ENCODE data around the gene KLK8. TPM values are rescaled to one million over a fixed set of nuclear protein-coding genes. Genes with fewer than 3 reads are reported as not detected.

Gene KLK8
- polyA plus RNA-seq, 2 of the 4 experiments (the other 2 are of a cell fraction), result not detected

DNA sequence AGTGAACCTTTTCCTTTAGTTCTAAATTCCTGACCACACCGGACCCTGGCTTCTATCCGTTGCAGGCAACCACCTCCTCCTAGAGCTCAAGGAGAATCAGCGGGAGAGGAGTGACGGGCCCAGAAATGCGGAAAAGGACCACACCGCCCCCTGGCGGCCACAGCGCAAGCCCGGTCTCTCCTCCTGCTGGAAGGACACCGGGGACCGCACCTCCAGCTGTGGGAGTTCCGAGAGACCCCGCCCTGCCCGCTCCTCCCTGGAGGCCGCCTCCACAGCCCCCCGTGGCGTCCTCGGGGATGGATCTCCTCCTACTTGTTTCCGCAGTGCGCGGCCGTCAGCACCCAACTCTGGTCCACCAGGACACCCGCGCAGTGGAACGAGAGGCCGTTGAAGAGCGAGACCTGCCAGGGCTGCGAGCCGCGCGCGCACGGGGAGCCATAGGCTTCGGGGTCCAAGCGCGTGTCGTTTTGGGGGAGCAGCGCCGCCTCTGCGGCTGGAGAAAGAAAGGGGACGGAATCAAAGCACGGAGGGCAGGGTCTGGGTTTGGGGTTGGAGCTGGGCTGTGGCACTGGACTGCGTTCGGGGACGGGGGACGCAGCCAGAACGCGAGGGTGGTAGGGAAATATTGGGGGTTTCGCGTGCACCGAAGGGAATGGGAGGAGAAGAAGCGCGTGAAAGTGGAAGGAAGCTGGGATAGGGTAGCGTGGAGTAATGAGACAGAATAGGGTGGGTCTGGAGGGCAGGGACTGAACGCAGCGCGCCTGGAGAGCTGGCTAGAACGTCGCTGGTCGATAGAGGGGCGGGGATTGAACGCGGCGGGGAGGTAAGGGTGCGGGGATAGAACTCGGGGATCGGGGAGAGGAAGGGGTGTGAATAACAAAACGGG is 15.6 kb upstream of the KLK8 start:
- DNase-seq (ENCODE audit: low read depth in 1 of 2, low spot score in 1 of 2), result peak; percentile 87 to 98
- FAIRE-seq, result no peak
- Histone ChIP-seq H3K9me3 (no peaks in the 10 kb centered on the region), H3K27ac (peak overlapping the region in 1 of 2 experiments; percentile 27; a peak in 1 of 6 replicates), H3K4me1 (peaks cover 23% of the 10 kb centered on the region), H3K4me3 (peak overlapping the region; percentile 42), H3K4me2 (peak overlapping the region; percentile 92)
- ATAC-seq, result peak; percentile 63 to 84
- ChIA-PET CTCF (interaction anchor here (0.5 to 8.8 kb wide), 51 partner anchors 9 to 644 kb away, joined by 3 to 147 read pairs (median 5); partner anchors contain the start of genes ACP4, KLK11, KLK6 and KLK8), POLR2A (interaction anchor here (1.0 to 1.1 kb wide), 2 partner anchors 87 to 213 kb away, joined by 3 to 5 read pairs; no protein-coding TSS in a partner anchor)
- no peak for TF ChIP-seq ESRRA (IDR thresholded peaks at IDR 0.05; ENCODE audit: borderline replicate concordance, low read length)
- TF ChIP-seq KDM1A (IDR thresholded peaks at IDR 0.05; ENCODE audit: low read depth), result no peak
- TF ChIP-seq CHD2 (IDR thresholded peaks at IDR 0.05; ENCODE audit: low read length, partially characterized antibody), result no peak
- TF ChIP-seq KDM5A (IDR thresholded peaks at IDR 0.05), result no peak
- TF ChIP-seq SREBF2 (IDR thresholded peaks at IDR 0.05), result no peak
- peak; percentile 84 for TF ChIP-seq CTCF (IDR thresholded peaks at IDR 0.05)
- no peak for TF ChIP-seq EHMT2 (IDR thresholded peaks at IDR 0.05; ENCODE audit: low read depth)
- no peak for TF ChIP-seq ZC3H11A (IDR thresholded peaks at IDR 0.05)
- TF ChIP-seq CEBPB (IDR thresholded peaks at IDR 0.05), result no peak
- TF ChIP-seq, protein P1, sequence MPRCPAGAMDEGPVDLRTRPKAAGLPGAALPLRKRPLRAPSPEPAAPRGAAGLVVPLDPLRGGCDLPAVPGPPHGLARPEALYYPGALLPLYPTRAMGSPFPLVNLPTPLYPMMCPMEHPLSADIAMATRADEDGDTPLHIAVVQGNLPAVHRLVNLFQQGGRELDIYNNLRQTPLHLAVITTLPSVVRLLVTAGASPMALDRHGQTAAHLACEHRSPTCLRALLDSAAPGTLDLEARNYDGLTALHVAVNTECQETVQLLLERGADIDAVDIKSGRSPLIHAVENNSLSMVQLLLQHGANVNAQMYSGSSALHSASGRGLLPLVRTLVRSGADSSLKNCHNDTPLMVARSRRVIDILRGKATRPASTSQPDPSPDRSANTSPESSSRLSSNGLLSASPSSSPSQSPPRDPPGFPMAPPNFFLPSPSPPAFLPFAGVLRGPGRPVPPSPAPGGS (IDR thresholded peaks at IDR 0.05), result no peak
- TF ChIP-seq RAD21 (conservative IDR thresholded peaks at IDR 0.05 in 1 of 2, IDR thresholded peaks at IDR 0.05 in 1 of 2), result peak; percentile 84 to 89
- TF ChIP-seq FOXS1 (CRISPR knock-in tag; IDR thresholded peaks at IDR 0.05), result no peak
- TF ChIP-seq ELK1 (IDR thresholded peaks at IDR 0.05; ENCODE audit: low read depth, low read length), result no peak
- TF ChIP-seq, protein P2, sequence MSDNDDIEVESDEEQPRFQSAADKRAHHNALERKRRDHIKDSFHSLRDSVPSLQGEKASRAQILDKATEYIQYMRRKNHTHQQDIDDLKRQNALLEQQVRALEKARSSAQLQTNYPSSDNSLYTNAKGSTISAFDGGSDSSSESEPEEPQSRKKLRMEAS (IDR thresholded peaks at IDR 0.05), result peak; percentile 25; the same call in 1 of the 2 replicates
- TF ChIP-seq SMC3 (IDR thresholded peaks at IDR 0.05), result peak; percentile 81
- no peak for TF ChIP-seq CBX2 (IDR thresholded peaks at IDR 0.05; ENCODE audit: borderline replicate concordance, low read depth)
- peak; percentile 91 for TF ChIP-seq HDAC2 (IDR thresholded peaks at IDR 0.05)
- TF ChIP-seq FOSB (CRISPR knock-in tag; IDR thresholded peaks at IDR 0.05), result no peak
- no peak for TF ChIP-seq ZNF302 (CRISPR knock-in tag; IDR thresholded peaks at IDR 0.05)
- 0 out of 2 replicates have a peak, but pooled peaks have one; percentile 53 for TF ChIP-seq RNF2 (IDR thresholded peaks at IDR 0.05; ENCODE audit: borderline replicate concordance, low read depth)
- TF ChIP-seq TFCP2L1 (CRISPR knock-in tag; IDR thresholded peaks at IDR 0.05), result no peak
- TF ChIP-seq EHF (CRISPR knock-in tag; IDR thresholded peaks at IDR 0.05), result no peak
- no peak for TF ChIP-seq RFX5 (IDR thresholded peaks at IDR 0.05)
- TF ChIP-seq USF2 (IDR thresholded peaks at IDR 0.05), result no peak
- TF ChIP-seq RCOR1 (IDR thresholded peaks at IDR 0.05; ENCODE audit: low read depth, low read length), result no peak
- TF ChIP-seq HOXB5 (CRISPR knock-in tag; IDR thresholded peaks at IDR 0.05), result no peak
- WGBS (ENCODE audit: missing lambda C conversion rate), result 4% methylated on average over 56 of the region's 68 CpGs
